Parathyroid adenoma (tissue), 2 donors: Measurements from ENCODE around the gene COA4.

ENCODE experiments used
- H2AFZ ChIP-seq: fragments of 300-600 bp; sonication (generic); one replicate; pipeline ENCODE4 v1.7.0; 2017; ENCODE audit warnings: antibody characterized with exemption, mild to moderate bottlenecking
- H3K27ac ChIP-seq: fragments of 300-600 bp; sonication (generic); one replicate; pipeline ENCODE4 v1.7.0; 2017
- H3K27me3 ChIP-seq: fragments of 300-600 bp; sonication (generic); one replicate; pipeline ENCODE4 v1.7.0; 2017; ENCODE audit warnings: low read length; ENCODE audit not compliant: control insufficient read depth, insufficient read depth
- H3K36me3 ChIP-seq: fragments of 300-600 bp; sonication (generic); one replicate; pipeline ENCODE4 v1.7.0; 2017; ENCODE audit warnings: low read length; ENCODE audit not compliant: control insufficient read depth, insufficient read depth
- H3K4me1 ChIP-seq: fragments of 300-600 bp; sonication (generic); one replicate; pipeline ENCODE4 v1.7.0; 2017; ENCODE audit warnings: control low read depth
- H3K4me2 ChIP-seq: fragments of 300-600 bp; sonication (generic); one replicate; pipeline ENCODE4 v1.7.0; 2017; ENCODE audit warnings: low read length
- H3K4me3 ChIP-seq: fragments of 300-600 bp; sonication (generic); one replicate; pipeline ENCODE4 v1.7.0; 2017; ENCODE audit warnings: low read depth, low read length
- H3K79me2 ChIP-seq: fragments of 300-600 bp; sonication (generic); one replicate; pipeline ENCODE4 v1.7.0; 2017; ENCODE audit warnings: control low read depth
- H3K9ac ChIP-seq: fragments of 300-600 bp; sonication (generic); one replicate; pipeline ENCODE4 v1.7.0; 2017; ENCODE audit warnings: mild to moderate bottlenecking
- H3K9me3 ChIP-seq: fragments of 300-600 bp; sonication (generic); one replicate; pipeline ENCODE4 v1.7.0; 2017; ENCODE audit warnings: low read length; ENCODE audit not compliant: control insufficient read depth
- TF ChIP-seq, protein P1 (sequence below): fragments of 300-600 bp; sonication (generic); IDR thresholded peaks from one replicate; pipeline ENCODE4 v1.7.0; 2017; ENCODE audit warnings: antibody characterized with exemption, mild to moderate bottlenecking
- donor health status: primary hyperparathyroidism.

COA4 gene

DNA sequence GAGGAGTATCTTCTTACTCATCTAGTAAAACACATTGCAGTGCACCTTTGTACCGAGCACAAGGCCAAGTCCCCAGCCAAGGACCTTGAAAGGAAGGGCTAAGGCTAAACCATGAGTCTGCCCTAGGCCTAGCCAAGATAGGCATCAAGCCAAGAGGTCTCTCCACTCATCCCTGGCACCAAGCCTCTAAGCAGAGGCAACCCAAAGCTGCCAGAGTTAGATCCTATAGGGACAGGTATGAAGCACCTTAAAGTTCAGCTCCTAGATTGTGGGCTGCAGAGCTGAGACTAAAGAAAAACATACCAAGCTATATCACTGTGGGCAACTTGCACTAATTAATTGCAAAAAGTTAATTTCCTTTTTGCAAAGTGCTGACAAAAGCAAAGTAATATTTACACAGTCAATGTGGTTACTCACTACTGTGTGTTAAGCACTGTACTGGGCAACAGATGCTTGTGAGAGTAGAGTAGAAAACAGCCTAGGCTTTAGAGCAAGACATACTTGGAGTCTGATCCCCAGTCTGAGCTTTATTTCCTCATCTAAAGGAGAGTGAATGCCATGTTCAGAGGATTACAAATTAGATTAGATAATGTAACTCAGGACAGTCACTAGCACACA is 7.2 kb downstream of the COA4 start:
- H3K36me3 ChIP-seq, result no peaks in the 10 kb centered on the region
- H3K4me3 ChIP-seq, result no peak overlapping the region
- H3K4me1 ChIP-seq, result no peaks in the 10 kb centered on the region
- H3K9ac ChIP-seq, result no peak overlapping the region
- H3K9me3 ChIP-seq, result no peaks in the 10 kb centered on the region
- H3K27ac ChIP-seq, result peak overlapping the region; percentile 30
- H2AFZ ChIP-seq, result no peak overlapping the region
- TF ChIP-seq, protein P1, sequence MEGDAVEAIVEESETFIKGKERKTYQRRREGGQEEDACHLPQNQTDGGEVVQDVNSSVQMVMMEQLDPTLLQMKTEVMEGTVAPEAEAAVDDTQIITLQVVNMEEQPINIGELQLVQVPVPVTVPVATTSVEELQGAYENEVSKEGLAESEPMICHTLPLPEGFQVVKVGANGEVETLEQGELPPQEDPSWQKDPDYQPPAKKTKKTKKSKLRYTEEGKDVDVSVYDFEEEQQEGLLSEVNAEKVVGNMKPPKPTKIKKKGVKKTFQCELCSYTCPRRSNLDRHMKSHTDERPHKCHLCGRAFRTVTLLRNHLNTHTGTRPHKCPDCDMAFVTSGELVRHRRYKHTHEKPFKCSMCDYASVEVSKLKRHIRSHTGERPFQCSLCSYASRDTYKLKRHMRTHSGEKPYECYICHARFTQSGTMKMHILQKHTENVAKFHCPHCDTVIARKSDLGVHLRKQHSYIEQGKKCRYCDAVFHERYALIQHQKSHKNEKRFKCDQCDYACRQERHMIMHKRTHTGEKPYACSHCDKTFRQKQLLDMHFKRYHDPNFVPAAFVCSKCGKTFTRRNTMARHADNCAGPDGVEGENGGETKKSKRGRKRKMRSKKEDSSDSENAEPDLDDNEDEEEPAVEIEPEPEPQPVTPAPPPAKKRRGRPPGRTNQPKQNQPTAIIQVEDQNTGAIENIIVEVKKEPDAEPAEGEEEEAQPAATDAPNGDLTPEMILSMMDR, result no peak
- H3K79me2 ChIP-seq, result no peaks in the 10 kb centered on the region
- H3K4me2 ChIP-seq, result no peak overlapping the region
- H3K27me3 ChIP-seq, result no peaks in the 10 kb centered on the region

DNA sequence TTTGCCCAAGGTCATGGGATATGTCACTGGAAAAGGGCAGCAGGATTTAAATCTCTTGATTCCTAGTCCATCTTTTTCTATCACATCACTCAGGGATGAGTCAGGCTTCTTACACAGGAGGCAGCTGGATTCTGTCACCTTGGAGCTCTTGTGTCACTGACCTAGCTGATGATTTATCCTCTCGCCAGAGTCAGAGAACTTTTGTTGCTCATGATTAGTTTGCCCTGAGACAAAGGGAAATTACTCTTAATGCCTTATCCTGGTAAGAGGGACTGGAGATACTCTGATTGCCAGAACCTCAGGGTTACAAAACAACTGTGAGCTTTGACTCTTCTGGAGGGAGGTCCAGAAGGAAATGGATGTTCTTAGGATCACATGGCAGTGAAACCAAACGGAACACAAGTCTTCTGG is 10.1 kb downstream of the COA4 start:
- Histone ChIP-seq H3K9me3 (no peaks in the 10 kb centered on the region), H3K27me3 (no peaks in the 10 kb centered on the region), H3K79me2 (no peaks in the 10 kb centered on the region), H3K4me3 (no peak overlapping the region), H3K4me2 (no peak overlapping the region), H3K4me1 (peaks cover 6% of the 10 kb centered on the region), H2AFZ (no peak overlapping the region), H3K36me3 (no peaks in the 10 kb centered on the region), H3K27ac (no peak overlapping the region), H3K9ac (no peak overlapping the region)
- TF ChIP-seq, protein P1, result no peak

DNA sequence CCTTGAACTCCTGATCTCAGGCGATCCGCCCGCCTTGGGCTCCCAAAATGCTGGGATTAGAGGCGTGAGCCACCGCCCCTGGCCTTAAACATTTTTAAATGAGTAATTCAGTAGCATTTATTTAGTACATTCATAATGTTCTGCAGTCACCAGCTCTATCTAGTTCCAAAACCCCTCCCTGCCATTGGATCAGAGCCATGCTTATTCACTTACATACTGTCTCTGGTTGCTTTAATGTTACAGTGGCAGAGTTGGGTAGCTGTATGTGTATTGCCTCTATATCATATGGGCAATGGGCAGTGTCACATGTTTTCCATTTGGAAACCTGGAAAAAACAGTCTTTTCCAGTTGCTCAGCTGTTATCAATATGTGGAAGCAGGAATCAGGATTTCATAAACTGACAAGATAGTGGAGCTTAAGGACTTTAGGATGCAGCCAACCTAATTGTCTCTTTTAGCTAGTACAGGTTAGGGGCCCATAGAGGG is 10.5 kb downstream of the COA4 start:
- Histone ChIP-seq H3K79me2 (no peaks in the 10 kb centered on the region), H2AFZ (no peak overlapping the region), H3K4me2 (no peak overlapping the region), H3K27me3 (no peaks in the 10 kb centered on the region), H3K27ac (no peak overlapping the region), H3K9ac (no peak overlapping the region), H3K4me3 (no peak overlapping the region), H3K9me3 (no peaks in the 10 kb centered on the region), H3K4me1 (peaks cover 6% of the 10 kb centered on the region), H3K36me3 (no peaks in the 10 kb centered on the region)
- TF ChIP-seq, protein P1, result no peak

DNA sequence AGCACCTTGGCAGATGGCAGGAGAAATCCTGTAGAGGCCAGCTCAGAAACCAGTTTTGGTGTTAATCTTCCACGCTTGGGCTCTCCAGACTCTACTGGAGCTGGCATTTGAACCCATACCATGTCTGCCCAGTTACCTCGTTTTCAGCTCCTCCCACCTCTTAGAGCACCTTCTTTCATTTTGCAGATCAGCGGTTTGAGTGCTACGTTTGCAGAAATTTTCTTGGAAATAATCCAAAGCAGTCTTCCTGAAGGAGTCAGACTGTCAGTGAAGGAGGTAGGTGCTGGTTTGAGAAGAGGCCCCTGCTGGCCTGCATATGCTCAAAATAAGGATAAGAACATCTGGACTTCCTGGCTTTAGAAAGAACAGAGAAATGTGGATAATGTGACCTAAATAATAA is 13.7 kb downstream of the COA4 start:
- Histone ChIP-seq H3K79me2 (no peaks in the 10 kb centered on the region), H3K4me3 (no peak overlapping the region), H3K27me3 (no peaks in the 10 kb centered on the region), H3K4me1 (peaks cover 9% of the 10 kb centered on the region), H3K4me2 (no peak overlapping the region), H2AFZ (peak overlapping the region; percentile 53), H3K36me3 (no peaks in the 10 kb centered on the region), H3K9me3 (no peaks in the 10 kb centered on the region), H3K9ac (no peak overlapping the region), H3K27ac (peak overlapping the region; percentile 51)
- TF ChIP-seq, protein P1, result no peak

DNA sequence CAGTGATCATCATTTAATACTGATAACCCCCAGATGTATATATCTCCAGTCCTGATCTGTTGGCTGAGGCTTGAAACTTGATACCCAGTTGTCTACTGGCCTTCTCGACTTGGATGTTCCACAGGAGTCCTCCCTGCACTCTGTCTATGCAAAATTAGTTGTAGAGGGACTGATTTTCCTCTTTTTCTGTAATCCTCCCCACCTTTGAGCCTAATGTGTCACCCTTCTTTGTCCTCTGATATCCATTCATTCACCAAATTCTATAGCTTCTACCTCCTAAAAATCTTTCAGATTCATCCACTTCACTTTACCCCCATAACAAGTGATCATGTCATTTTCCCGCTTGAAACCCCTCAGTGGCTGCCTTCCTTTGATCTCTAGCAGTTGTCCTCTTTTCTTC is 16.4 kb downstream of the COA4 start:
- TF ChIP-seq, protein P1, result no peak
- H3K36me3 ChIP-seq, result no peaks in the 10 kb centered on the region
- no peak overlapping the region for H3K4me3 ChIP-seq
- no peak overlapping the region for H3K27ac ChIP-seq
- no peak overlapping the region for H2AFZ ChIP-seq
- peaks cover 9% of the 10 kb centered on the region for H3K4me1 ChIP-seq
- no peaks in the 10 kb centered on the region for H3K27me3 ChIP-seq
- H3K9me3 ChIP-seq, result no peaks in the 10 kb centered on the region
- no peaks in the 10 kb centered on the region for H3K79me2 ChIP-seq
- H3K4me2 ChIP-seq, result no peak overlapping the region
- H3K9ac ChIP-seq, result no peak overlapping the region
